GM23248 (cell line): ENCODE data around the gene ATP7A. TPM values are rescaled to one million over a fixed set of nuclear protein-coding genes. Genes with fewer than 3 reads are reported as not detected.
"Not testable (repeated sequence)": the region's sequence is repeated elsewhere in the genome, so short reads cannot be mapped to it uniquely, and the experiment has no call there.

Source experiments
- DNase-seq: peaks from one replicate; pipeline ENCODE4 v3.0.0-alpha.2; 2015
- H2AFZ ChIP-seq: fragments of 200-600 bp; sonication (generic); 2 replicates; pipeline ENCODE4 v1.6.1; 2016; ENCODE audit warnings: antibody characterized with exemption
- H3F3A ChIP-seq: fragments of 200-600 bp; sonication (generic); 2 replicates; pipeline ENCODE4 v1.6.1; 2016; ENCODE audit warnings: mild to moderate bottlenecking, antibody characterized with exemption, mixed run types; ENCODE audit not compliant: insufficient read depth
- H3K27ac ChIP-seq: fragments of 200-600 bp; sonication (generic); 2 replicates; pipeline ENCODE4 v1.5.1; 2016; ENCODE audit warnings: mild to moderate bottlenecking
- H3K27me3 ChIP-seq: fragments of 200-600 bp; sonication (generic); replicated peaks from 2 replicates; pipeline ENCODE4 v1.6.1; 2016; ENCODE audit warnings: mild to moderate bottlenecking; ENCODE audit not compliant: insufficient read depth
- H3K36me3 ChIP-seq: fragments of 200-600 bp; sonication (generic); 2 replicates; pipeline ENCODE4 v1.6.1; 2016; ENCODE audit warnings: low read depth, mild to moderate bottlenecking
- H3K4me1 ChIP-seq: fragments of 200-600 bp; sonication (generic); 2 replicates; pipeline ENCODE4 v1.6.1; 2016; ENCODE audit warnings: mild to moderate bottlenecking; ENCODE audit not compliant: insufficient read depth
- H3K4me2 ChIP-seq: fragments of 200-600 bp; sonication (generic); one replicate; pipeline ENCODE4 v1.6.1; 2016; ENCODE audit warnings: mild to moderate bottlenecking; ENCODE audit not compliant: unreplicated experiment
- H3K4me3 ChIP-seq: fragments of 200-600 bp; sonication (generic); 2 replicates; pipeline ENCODE4 v1.5.1; 2016; ENCODE audit warnings: mild to moderate bottlenecking
- H3K79me2 ChIP-seq: fragments of 200-600 bp; sonication (generic); 2 replicates; pipeline ENCODE4 v1.6.1; 2016; ENCODE audit warnings: mild to moderate bottlenecking; ENCODE audit not compliant: insufficient read depth
- H3K9ac ChIP-seq: fragments of 200-600 bp; sonication (generic); 2 replicates; pipeline ENCODE4 v1.6.1; 2016; ENCODE audit warnings: mild to moderate bottlenecking
- H3K9me2 ChIP-seq: fragments of 200-600 bp; sonication (generic); 2 replicates; pipeline ENCODE4 v1.6.1; 2016; ENCODE audit warnings: mixed run types, mild to moderate bottlenecking, moderate library complexity; ENCODE audit not compliant: insufficient read depth
- H3K9me3 ChIP-seq: fragments of 200-600 bp; sonication (generic); one replicate; pipeline ENCODE4 v1.6.1; 2017; ENCODE audit warnings: low read depth
- H4K20me1 ChIP-seq: fragments of 200-600 bp; sonication (generic); 2 replicates; pipeline ENCODE4 v1.6.0; 2016; ENCODE audit not compliant: insufficient read depth
- EZH2 ChIP-seq: fragments of 200-600 bp; sonication (generic); IDR thresholded peaks from 2 replicates; pipeline ENCODE4 v1.6.1; 2018; ENCODE audit warnings: antibody characterized with exemption, mild to moderate bottlenecking; ENCODE audit not compliant: insufficient read depth, poor library complexity, severe bottlenecking
- EZH2phosphoT487 ChIP-seq: fragments of 200-600 bp; sonication (generic); IDR thresholded peaks from 2 replicates; pipeline ENCODE4 v1.6.1; 2018; ENCODE audit warnings: antibody characterized with exemption, moderate library complexity, mild to moderate bottlenecking, low read depth; ENCODE audit not compliant: insufficient read depth
- WGBS, 2 experiments: methylation state at CpG; one replicate each; pipeline ENCODE4 v1.1.6; 2015 to 2017; ENCODE audit warnings: low lambda C conversion rate in 2 of 2, low coverage in 1 of 2; ENCODE audit errors: missing lambda C conversion rate in 2 of 2; 5-methylcytosine and 5-hydroxymethylcytosine counted together
- in situ Hi-C: fragments of 300-500 bp; cut with MboI; formaldehyde crosslinking; loops from 2 replicates; pipeline ENCODE4 v1.15.0; 2020
- polyA plus RNA-seq: library from polyadenylated mRNA; unstranded; fragments of >200 nt; fragmentation: Nextera tagmentation; extraction: Ambion mirVana; gene quantifications from 2 replicates; pipeline ENCODE4 v1.2.1, GENCODE V29; 2016
- total RNA-seq: library from RNA; depleted of rRNA; stranded (reverse); fragments of >200 nt; shearing (Covaris generic); gene quantifications from 2 replicates; pipeline ENCODE4 v1.2.3, GENCODE V29; 2014

Gene ATP7A
- total and polyA plus RNA-seq, 2 experiments from 2014 or later: 4.1 to 6.6 TPM

DNA sequence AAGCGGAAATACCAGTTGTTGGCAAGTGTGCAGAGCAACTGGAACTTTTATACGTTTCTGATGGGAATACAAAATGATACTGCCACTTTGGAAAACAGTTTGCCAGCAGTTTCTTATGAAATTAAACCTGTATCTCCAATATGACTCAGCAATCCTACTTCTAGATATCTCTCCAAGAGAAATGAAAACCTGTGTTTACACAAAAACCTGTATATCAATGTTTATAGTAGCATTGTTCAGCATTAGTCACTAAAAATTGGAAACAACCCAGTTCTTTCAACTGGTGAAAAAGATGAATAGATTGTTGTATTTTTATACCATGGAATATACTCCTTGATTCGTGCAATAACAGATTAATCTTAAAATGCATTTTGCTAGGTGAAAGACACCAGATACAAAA is 26.8 kb downstream of the ATP7A start:
- Histone ChIP-seq H3K27me3 (no peaks in the 10 kb centered on the region), H3F3A (no peaks in the 10 kb centered on the region), H3K4me2 (no peak overlapping the region), H3K9ac (no peak overlapping the region), H3K36me3 (no peaks in the 10 kb centered on the region), H3K27ac (no peak overlapping the region), H4K20me1 (no peaks in the 10 kb centered on the region), H3K9me2 (no peaks in the 10 kb centered on the region), H3K79me2 (no peaks in the 10 kb centered on the region), H3K4me3 (no peak overlapping the region), H3K9me3 (no peaks in the 10 kb centered on the region), H3K4me1 (no peaks in the 10 kb centered on the region), H2AFZ (no peak overlapping the region)
- DNase-seq: peak; percentile 23
- WGBS, 2 experiments: 95 to 96% methylated on average over 3 of the region's 3 CpGs
- in situ Hi-C loops: no loop called here
- TF ChIP-seq EZH2 (no peak), EZH2phosphoT487 (no peak)

DNA sequence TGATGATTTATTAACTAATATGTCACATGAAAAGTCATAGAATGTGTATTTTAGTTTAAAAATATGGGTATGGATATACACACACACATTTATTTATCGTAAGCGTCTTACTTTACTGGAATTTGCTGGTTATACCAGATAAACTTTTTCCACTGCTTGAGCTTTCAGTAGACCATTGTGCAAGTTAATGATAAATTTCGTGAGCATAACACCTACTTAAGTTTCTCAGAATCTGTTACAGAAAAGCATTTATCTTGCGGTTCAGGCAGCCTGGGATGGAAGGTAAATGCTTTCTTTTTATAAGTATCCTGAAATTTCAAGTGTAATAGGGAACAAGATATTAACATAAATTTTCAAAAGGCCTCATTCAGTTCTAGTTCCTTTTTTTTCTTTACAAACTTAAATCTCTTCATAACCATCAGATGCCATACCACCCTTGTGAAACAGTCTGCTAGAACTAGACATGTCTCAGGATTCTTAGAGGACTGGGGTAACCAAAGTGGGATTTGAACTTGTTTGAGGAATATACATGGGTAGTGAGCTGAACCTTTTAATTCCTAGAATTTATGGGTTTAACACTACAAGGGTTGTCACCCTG is 27.7 kb downstream of the ATP7A start:
- in situ Hi-C loops: no loop called here
- no peaks in the 10 kb centered on the region for H3K36me3 ChIP-seq
- H2AFZ ChIP-seq: no peak overlapping the region
- no peaks in the 10 kb centered on the region for H3K27me3 ChIP-seq
- no peak overlapping the region for H3K27ac ChIP-seq
- WGBS, 2 experiments: 78 to 89% methylated on average over 4 of the region's 4 CpGs
- H3K9ac ChIP-seq: no peak overlapping the region
- no peak overlapping the region for H3K4me3 ChIP-seq
- no peaks in the 10 kb centered on the region for H3K4me1 ChIP-seq
- H3K4me2 ChIP-seq: no peak overlapping the region
- no peaks in the 10 kb centered on the region for H3F3A ChIP-seq
- no peaks in the 10 kb centered on the region for H3K79me2 ChIP-seq
- no peaks in the 10 kb centered on the region for H3K9me3 ChIP-seq
- DNase-seq: no peak
- no peaks in the 10 kb centered on the region for H3K9me2 ChIP-seq
- no peaks in the 10 kb centered on the region for H4K20me1 ChIP-seq
- TF ChIP-seq EZH2: no peak
- no peak for TF ChIP-seq EZH2phosphoT487

DNA sequence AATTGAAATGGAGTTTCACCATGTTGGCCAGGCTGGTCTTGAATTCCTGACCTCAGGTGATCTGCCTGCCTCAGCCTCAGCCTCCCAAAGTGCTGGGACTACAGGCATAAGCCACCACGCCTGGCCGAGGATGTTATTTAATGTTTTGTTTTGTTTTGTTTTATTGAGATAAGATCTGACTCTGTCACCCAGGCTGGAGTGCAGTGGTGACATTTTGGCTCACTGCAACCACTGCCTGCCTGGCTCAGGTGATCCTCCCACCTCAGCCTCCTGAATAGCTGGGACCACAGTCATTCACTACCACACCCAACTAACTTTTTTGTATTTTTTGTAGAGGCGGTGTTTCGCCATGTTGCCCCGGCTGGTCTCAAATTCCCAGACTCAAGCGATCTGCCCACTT is 34.5 kb downstream of the ATP7A start:
- in situ Hi-C loops, H4K20me1 ChIP-seq, H2AFZ ChIP-seq, H3K4me3 ChIP-seq, H3K27ac ChIP-seq, H3K9me3 ChIP-seq, DNase-seq, H3K9ac ChIP-seq, H3K36me3 ChIP-seq, H3K4me2 ChIP-seq, H3K79me2 ChIP-seq, H3F3A ChIP-seq, H3K4me1 ChIP-seq, H3K9me2 ChIP-seq, H3K27me3 ChIP-seq: not testable (repeated sequence)
- WGBS, 2 experiments: 90 to 97% methylated on average over 6 of the region's 6 CpGs

DNA sequence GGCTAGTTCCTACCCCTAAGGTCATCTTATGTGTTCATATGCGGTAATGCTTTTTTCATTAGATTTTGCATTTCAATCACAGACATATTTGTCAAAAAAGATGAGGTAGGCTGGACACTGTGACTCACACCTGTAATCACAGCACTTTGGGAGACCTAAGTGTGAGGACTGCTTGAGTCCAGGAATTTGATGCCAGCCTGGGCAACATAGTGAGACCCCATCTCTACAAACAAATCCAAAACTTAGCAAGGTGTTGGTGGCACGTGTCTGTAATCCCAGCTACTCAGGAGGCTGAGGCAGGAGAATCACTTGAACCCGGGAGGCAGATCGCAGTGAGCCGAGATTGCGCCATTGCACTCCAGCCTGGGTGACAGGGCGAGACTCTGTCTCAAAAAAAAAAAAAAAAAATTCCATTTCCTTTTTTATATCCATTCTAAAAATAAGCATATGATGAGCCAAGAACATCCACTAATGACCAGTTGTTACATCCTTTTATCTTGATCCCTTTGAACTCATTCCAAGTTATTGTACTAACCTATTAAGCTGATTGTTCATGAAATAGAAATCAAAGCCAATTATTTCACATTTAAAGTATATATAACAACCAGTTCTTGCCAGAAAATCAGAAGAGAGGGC is 35.5 kb downstream of the ATP7A start:
- in situ Hi-C loops: no loop called here
- Histone ChIP-seq H3K4me3 (no peak overlapping the region), H3K36me3 (no peaks in the 10 kb centered on the region), H3K27me3 (no peaks in the 10 kb centered on the region), H2AFZ (no peak overlapping the region), H3K9me3 (no peaks in the 10 kb centered on the region), H3K4me1 (no peaks in the 10 kb centered on the region), H3K9ac (no peak overlapping the region), H3K27ac (no peak overlapping the region), H3K79me2 (no peaks in the 10 kb centered on the region), H4K20me1 (no peaks in the 10 kb centered on the region), H3K4me2 (no peak overlapping the region), H3F3A (no peaks in the 10 kb centered on the region), H3K9me2 (no peaks in the 10 kb centered on the region)
- TF ChIP-seq EZH2phosphoT487 (no peak), EZH2 (no peak)
- no peak for DNase-seq
- 97 to 100% methylated on average over 2 to 7 of the region's 7 CpGs for WGBS, 2 experiments
